Progenitor cell of endocrine pancreas (in vitro differentiated cells): ENCODE measurements around the gene MPI. TPM values are rescaled to one million over a fixed set of nuclear protein-coding genes. Genes with fewer than 3 reads are reported as not detected.

Experiments
- DNase-seq: peaks from one replicate; pipeline ENCODE4 v3.0.0; 2021; ENCODE audit warnings: low spot score; ENCODE audit not compliant: unreplicated experiment
- H3K27ac Mint-ChIP-seq: 2 replicates; pipeline ENCODE4 v1.8.0; 2021; ENCODE audit warnings: mild to moderate bottlenecking, moderate library complexity, mixed read lengths
- H3K27me3 Mint-ChIP-seq: 2 replicates; pipeline ENCODE4 v1.8.0; 2021; ENCODE audit warnings: mixed read lengths
- H3K36me3 Mint-ChIP-seq: 2 replicates; pipeline ENCODE4 v1.8.0; 2022; ENCODE audit warnings: mixed read lengths; ENCODE audit not compliant: insufficient read depth
- H3K4me1 Mint-ChIP-seq: 2 replicates; pipeline ENCODE4 v1.8.0; 2021; ENCODE audit warnings: low read depth, mixed read lengths
- H3K4me3 Mint-ChIP-seq: 2 replicates; pipeline ENCODE4 v1.8.0; 2021; ENCODE audit warnings: low read depth, mild to moderate bottlenecking, moderate library complexity, mixed read lengths
- H3K9me3 Mint-ChIP-seq: 2 replicates; pipeline ENCODE4 v1.8.0; 2021; ENCODE audit warnings: low read depth, mixed read lengths
- total RNA-seq: library from RNA; stranded (reverse); gene quantifications from 2 replicates; pipeline ENCODE4 v1.2.1, GENCODE V29; 2021
- TF ChIP-seq, protein P1 (sequence below): fragments of 200-600 bp; sonication (generic); IDR thresholded peaks from one replicate; pipeline ENCODE4 v1.5.0; 2021; ENCODE audit warnings: antibody characterized with exemption, mild to moderate bottlenecking; ENCODE audit not compliant: unreplicated experiment

The MPI gene
- total RNA-seq, 1 donor from 2014 or later = 39.6 TPM

DNA sequence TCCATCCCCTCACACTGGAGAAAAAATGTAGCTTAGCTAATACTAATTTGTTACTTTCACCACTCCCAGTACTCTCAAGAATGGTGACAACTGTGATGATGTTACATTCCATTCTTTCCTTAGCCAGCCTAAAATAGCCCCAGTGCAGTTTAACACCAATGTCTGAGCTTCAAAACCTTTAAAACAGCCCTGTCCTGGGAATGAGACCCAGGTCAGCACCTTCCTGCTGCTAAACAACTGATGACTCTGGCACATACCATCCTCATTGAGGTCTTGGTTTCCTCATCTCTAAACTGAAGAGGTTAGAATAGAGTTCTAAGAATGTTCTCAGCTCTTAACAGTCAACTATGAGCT, 20.5 kb upstream of the MPI start:
- TF ChIP-seq, protein P1, sequence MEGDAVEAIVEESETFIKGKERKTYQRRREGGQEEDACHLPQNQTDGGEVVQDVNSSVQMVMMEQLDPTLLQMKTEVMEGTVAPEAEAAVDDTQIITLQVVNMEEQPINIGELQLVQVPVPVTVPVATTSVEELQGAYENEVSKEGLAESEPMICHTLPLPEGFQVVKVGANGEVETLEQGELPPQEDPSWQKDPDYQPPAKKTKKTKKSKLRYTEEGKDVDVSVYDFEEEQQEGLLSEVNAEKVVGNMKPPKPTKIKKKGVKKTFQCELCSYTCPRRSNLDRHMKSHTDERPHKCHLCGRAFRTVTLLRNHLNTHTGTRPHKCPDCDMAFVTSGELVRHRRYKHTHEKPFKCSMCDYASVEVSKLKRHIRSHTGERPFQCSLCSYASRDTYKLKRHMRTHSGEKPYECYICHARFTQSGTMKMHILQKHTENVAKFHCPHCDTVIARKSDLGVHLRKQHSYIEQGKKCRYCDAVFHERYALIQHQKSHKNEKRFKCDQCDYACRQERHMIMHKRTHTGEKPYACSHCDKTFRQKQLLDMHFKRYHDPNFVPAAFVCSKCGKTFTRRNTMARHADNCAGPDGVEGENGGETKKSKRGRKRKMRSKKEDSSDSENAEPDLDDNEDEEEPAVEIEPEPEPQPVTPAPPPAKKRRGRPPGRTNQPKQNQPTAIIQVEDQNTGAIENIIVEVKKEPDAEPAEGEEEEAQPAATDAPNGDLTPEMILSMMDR = no peak
- H3K9me3 Mint-ChIP-seq = no peaks in the 10 kb centered on the region

DNA sequence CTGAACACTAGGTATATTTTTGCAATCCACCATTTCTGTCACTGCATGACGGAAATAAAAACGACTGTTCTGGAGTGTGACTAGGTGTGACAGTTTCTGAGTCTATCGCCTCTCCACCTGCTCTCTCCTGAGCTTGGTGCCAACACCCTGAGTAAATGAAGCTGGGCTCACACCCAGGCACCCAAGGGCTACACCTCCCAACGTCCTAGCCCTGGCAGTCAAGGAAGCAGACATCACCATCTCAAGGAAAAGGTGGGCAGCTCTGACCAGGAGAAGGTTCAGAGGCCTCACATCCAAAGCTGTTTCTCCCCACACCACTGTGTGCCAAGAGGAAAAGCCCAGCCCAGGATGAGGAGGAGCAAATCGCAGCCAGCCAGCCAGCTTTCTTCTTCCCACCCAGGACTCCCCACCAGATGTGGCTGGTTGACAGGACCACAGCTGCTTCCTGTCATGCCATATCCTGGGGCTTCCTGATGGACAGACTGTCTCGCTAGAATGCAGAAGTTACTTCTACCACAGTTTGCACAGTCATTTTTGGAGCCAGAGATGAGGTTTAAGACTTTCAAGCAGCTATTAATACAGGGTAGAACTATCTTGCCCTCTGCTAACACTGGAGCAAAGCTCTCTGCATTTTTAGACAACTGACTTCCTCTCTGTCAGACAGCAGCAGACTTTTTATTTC, 20.0 kb upstream of the MPI start:
- Mint-ChIP-seq H3K4me3 (peak overlapping the region; percentile 49), H3K4me1 (peaks cover 27% of the 10 kb centered on the region), H3K27me3 (no peaks in the 10 kb centered on the region), H3K27ac (no peak overlapping the region), H3K36me3 (peaks cover 16% of the 10 kb centered on the region), H3K9me3 (no peaks in the 10 kb centered on the region)
- TF ChIP-seq, protein P1 = no peak
- no peak for DNase-seq

More for the DNA sequence above, 20.5 kb upstream of the MPI start:
- Mint-ChIP-seq H3K27me3 (no peaks in the 10 kb centered on the region), H3K4me1 (peaks cover 27% of the 10 kb centered on the region), H3K4me3 (no peak overlapping the region), H3K27ac (no peak overlapping the region), H3K36me3 (peaks cover 16% of the 10 kb centered on the region)
- DNase-seq = no peak

DNA sequence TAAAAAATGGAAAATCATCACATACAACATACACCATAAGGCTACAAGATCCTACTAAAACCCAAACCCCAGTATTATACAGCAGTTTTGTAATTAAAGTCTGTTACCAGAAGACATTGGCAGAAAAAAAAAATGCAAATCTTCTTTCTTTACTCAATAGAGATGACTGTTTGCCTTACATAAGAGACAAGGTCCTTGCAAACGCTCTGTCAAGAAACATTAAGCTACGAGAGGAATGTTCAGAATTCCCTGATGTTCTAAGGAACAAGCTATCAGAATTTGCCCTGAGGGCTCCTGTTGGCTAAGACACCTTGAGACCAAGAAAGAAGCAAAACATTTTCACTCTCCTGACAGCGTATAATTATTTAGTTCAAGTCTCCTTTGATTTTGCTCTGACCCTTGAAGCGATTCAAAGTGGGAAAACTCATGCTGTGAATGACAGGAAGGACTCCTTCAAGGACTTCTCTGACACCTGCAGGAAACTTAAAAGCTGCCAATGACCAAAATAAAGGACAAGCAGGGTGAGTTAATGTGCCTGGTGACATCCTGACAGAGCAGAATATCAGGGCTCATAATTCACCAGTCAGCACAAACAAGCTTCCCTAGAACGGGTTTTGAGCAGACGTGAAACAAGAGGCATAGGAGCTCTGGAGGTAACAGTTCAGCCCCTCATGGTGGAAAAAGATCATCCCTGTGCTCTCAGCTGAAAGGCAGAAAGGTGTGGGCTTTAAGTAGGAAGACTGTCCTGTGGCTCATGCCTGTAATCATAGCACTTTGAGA, 19.2 kb upstream of the MPI start:
- H3K9me3 Mint-ChIP-seq = no peaks in the 10 kb centered on the region
- H3K36me3 Mint-ChIP-seq = peaks cover 15% of the 10 kb centered on the region
- peaks cover 24% of the 10 kb centered on the region for H3K4me1 Mint-ChIP-seq
- DNase-seq = no peak
- no peak overlapping the region for H3K27ac Mint-ChIP-seq
- TF ChIP-seq, protein P1 = no peak
- peak overlapping the region; percentile 49 for H3K4me3 Mint-ChIP-seq
- no peaks in the 10 kb centered on the region for H3K27me3 Mint-ChIP-seq

DNA sequence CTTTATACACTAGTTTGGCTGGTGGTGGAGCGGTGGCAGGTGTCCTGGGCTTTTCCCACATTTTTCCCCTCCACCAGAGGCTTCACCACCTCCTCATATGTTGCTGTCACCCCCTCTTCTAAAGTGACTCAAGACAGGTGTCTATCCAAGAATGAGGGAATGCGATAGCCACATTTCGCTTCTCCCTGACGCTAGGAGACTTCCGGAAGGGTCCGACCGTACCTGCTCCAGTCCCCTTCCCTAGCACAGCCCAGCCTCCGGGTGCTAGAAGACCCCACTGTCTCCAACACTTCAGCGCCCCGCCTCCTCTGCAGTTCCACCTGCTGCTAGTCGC, 17.2 kb upstream of the MPI start:
- Mint-ChIP-seq H3K27me3 (peaks cover 2% of the 10 kb centered on the region), H3K4me1 (peaks cover 17% of the 10 kb centered on the region), H3K27ac (peak overlapping the region; percentile 96), H3K36me3 (peaks cover 11% of the 10 kb centered on the region), H3K4me3 (peak overlapping the region; percentile 92), H3K9me3 (no peaks in the 10 kb centered on the region)
- no peak for DNase-seq
- TF ChIP-seq, protein P1 = no peak

DNA sequence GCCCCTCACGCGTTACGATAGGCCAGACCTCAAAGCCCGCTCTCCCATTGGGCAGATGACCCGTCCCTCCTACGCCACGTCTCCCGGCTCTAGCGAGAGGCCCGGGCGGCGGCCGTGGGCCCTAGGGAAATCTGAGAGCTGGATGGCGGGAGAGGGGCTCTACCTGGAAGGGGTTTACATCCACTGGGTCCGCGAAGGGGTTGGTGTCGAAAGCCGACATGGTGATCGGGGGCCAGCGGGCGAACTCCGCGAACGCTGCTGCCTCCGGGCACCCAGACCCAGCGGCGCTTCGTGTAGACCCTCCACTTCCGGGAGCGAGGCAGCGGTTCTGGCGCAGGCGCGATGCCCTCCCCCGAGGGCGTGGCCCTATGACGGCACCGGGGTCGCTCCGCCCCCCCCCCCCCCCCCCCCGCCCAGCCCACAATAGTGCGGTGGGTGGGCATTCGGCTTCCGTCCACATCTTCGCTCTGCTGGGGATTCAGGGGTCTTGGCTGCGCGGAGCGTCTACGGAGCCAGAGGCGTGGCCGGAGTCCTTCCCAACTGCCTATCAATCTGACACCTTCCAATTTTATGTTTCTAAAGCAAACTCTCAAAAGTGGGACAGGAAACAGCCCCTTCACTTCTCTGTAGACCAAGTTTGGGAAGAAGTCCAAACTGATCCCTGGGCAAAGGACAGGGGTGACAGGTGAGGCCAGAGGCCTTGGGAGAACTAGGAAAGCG, 16.6 kb upstream of the MPI start, which contains the start of gene SCAMP2:
SCAMP2 (minus strand) TSS at position 330 of the 720 bp plus-strand sequence; CDS start at position 220, 110 bp downstream.
- peaks cover 17% of the 10 kb centered on the region for H3K4me1 Mint-ChIP-seq
- TF ChIP-seq, protein P1 = no peak

More for the DNA sequence above, 16.6 kb upstream of the MPI start, which contains the start of gene SCAMP2:
- Mint-ChIP-seq H3K27me3 (peaks cover 2% of the 10 kb centered on the region), H3K36me3 (peaks cover 6% of the 10 kb centered on the region), H3K4me3 (peak within 1 kb of the TSS; percentile 92), H3K27ac (peak within 1 kb of the TSS; percentile 97), H3K9me3 (no peaks in the 10 kb centered on the region)
- DNase-seq = peak; percentile 77
